Measurements from ENCODE around the gene NTSR1. TPM values are rescaled to one million over a fixed set of nuclear protein-coding genes. Genes with fewer than 3 reads are reported as not detected.

The NTSR1 gene
- total RNA-seq, 4 donors from 2014 or later = 0.04 to 0.13 TPM; not detected in 2

DNA sequence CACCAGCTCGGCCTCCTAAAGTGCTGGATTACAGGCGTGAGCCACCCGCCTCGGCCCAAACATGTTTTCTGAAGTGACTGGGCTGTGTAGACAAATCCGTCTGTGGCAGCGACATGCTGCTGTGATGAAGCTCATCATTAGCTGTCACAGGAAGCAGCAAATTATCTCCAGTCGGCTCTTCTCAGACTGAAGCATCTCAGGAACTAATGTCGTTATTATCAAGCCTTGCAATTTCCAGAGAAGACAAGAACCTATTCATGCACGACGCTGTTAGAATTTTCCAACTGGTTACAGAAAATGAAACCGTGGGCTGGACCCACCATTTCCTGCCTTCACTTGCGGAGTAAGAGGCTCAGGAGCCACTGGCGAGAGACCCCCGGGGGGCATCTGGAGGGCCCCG lies 17.1 kb upstream of the NTSR1 start:
- peaks cover 9 to 25% (median 18%) of the 10 kb centered on the region in 3 donors for H3K27me3 ChIP-seq
- DNase-seq (no peak), ATAC-seq (no peak)
- H3K9me3 ChIP-seq = no peaks in the 10 kb centered on the region
- no peak overlapping the region for H3K27ac ChIP-seq
- H3K4me3 ChIP-seq = no peak overlapping the region
- intact Hi-C loops (cut with DNase I; ENCODE audit: low total_unique reads) (no loop called here), in situ Hi-C loops (cut with MboI; ENCODE audit: low sequenced_read_pairs in 4 of 4) (no loop called here)
- TF ChIP-seq, protein P1, sequence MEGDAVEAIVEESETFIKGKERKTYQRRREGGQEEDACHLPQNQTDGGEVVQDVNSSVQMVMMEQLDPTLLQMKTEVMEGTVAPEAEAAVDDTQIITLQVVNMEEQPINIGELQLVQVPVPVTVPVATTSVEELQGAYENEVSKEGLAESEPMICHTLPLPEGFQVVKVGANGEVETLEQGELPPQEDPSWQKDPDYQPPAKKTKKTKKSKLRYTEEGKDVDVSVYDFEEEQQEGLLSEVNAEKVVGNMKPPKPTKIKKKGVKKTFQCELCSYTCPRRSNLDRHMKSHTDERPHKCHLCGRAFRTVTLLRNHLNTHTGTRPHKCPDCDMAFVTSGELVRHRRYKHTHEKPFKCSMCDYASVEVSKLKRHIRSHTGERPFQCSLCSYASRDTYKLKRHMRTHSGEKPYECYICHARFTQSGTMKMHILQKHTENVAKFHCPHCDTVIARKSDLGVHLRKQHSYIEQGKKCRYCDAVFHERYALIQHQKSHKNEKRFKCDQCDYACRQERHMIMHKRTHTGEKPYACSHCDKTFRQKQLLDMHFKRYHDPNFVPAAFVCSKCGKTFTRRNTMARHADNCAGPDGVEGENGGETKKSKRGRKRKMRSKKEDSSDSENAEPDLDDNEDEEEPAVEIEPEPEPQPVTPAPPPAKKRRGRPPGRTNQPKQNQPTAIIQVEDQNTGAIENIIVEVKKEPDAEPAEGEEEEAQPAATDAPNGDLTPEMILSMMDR (IDR thresholded peaks at IDR 0.05 in 4 of 5, conservative IDR thresholded peaks at IDR 0.05 in 1 of 5) = no peak
- no peak for TF ChIP-seq POLR2A (IDR thresholded peaks at IDR 0.05)
- no peaks in the 10 kb centered on the region for H3K36me3 ChIP-seq
- H3K4me1 ChIP-seq = no peaks in the 10 kb centered on the region

DNA sequence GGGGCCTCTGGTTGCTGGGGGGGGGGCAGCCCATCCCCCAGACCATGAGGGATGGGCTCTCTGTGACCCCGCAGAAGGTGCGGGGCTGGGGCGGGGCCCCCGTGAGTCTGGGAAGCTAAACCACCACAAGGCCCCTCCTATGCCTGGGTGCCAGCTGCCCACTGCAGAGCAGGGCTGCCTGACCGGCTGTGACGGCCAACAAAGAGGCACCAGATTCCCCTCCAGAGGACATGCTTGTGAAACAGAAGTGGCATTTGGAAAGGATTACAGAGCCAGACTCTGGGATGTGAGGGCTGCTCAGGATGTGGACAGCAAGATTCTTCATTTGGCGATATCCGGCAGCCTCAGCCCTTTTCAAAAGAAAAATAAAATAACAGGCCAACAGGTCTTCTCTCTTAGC lies 16.5 kb upstream of the NTSR1 start:
- H3K36me3 ChIP-seq = no peaks in the 10 kb centered on the region
- H3K27me3 ChIP-seq = peaks cover 9 to 25% (median 18%) of the 10 kb centered on the region in 3 donors
- no peak overlapping the region for H3K4me3 ChIP-seq
- H3K4me1 ChIP-seq = no peaks in the 10 kb centered on the region
- H3K27ac ChIP-seq = no peak overlapping the region
- intact Hi-C loops (cut with DNase I; ENCODE audit: low total_unique reads) (no loop called here), in situ Hi-C loops (cut with MboI; ENCODE audit: low sequenced_read_pairs in 4 of 4) (no loop called here)
- no peaks in the 10 kb centered on the region for H3K9me3 ChIP-seq
- TF ChIP-seq, protein P1 (IDR thresholded peaks at IDR 0.05 in 4 of 5, conservative IDR thresholded peaks at IDR 0.05 in 1 of 5) = no peak
- no peak for TF ChIP-seq POLR2A (IDR thresholded peaks at IDR 0.05)
- ATAC-seq (no peak), DNase-seq (no peak)

DNA sequence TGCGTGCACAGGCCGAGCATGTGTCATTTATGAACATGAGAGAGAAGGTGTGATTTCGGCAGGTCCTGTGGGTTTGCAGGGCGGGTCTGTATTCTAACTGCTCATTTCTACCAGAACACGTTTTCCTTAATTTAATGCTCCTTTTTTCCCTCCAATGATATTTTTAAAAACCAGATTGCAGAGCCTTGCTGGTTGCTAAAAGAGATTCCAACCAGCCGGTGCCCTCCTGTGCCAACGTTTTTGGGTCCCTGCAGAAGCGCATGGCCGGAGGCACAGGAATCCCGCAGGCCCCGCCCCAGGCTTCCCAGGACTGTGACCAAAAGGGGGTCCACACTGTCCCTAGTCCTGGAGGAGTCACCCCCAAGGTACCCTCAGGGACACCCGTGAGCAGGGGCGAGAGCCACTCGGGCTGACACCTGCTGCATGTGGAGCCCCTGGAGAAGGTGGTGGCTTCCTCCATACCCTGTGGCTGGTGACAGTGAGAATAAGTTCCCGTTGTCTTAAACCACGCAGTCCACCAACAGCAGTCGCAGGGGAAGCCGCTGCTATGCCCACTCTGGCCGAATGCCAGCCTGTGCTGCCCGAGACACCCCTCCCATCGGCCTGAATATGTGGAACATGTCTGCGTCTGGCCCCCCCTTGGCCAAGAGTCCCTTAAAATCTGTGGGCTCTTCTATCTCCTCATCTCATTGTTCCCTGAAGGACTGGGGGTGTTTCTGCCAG lies 15.7 kb upstream of the NTSR1 start:
- Histone ChIP-seq H3K4me3 (no peak overlapping the region), H3K9me3 (no peaks in the 10 kb centered on the region), H3K27ac (no peak overlapping the region), H3K4me1 (no peaks in the 10 kb centered on the region), H3K36me3 (no peaks in the 10 kb centered on the region), H3K27me3 (peaks cover 9 to 25% (median 18%) of the 10 kb centered on the region in 3 donors)
- ATAC-seq = no peak
- no peak for DNase-seq
- intact Hi-C loops (cut with DNase I; ENCODE audit: low total_unique reads) = no loop called here
- in situ Hi-C loops (cut with MboI; ENCODE audit: low sequenced_read_pairs in 4 of 4) = no loop called here
- no peak for TF ChIP-seq POLR2A (IDR thresholded peaks at IDR 0.05)
- TF ChIP-seq, protein P1 (IDR thresholded peaks at IDR 0.05 in 4 of 5, conservative IDR thresholded peaks at IDR 0.05 in 1 of 5) = no peak

DNA sequence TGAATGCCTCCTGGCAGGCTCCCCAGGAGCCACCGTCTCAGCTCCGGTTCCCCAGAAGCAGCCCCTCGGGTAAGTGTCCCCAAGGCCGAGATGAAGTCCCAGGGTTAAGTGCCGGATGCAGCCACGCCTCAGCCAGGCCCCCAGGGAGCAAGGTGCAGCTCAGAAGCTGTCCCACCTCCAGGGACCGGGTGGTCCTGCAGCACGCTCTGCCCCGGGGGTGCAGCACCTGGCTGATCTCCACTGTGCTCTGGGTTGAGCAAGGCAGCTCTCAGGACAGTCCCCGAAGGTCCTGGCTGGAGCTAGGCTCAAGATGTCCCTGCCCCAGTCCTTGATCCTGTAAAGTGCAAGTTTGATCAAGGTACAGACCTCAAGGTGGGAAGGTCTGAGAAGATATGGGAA lies 15.1 kb upstream of the NTSR1 start:
- Histone ChIP-seq H3K27me3 (peaks cover 9 to 25% (median 18%) of the 10 kb centered on the region in 3 donors), H3K36me3 (no peaks in the 10 kb centered on the region), H3K4me3 (no peak overlapping the region), H3K4me1 (no peaks in the 10 kb centered on the region), H3K9me3 (no peaks in the 10 kb centered on the region), H3K27ac (no peak overlapping the region)
- no peak for TF ChIP-seq POLR2A (IDR thresholded peaks at IDR 0.05)
- TF ChIP-seq, protein P1 (IDR thresholded peaks at IDR 0.05 in 4 of 5, conservative IDR thresholded peaks at IDR 0.05 in 1 of 5) = no peak
- ATAC-seq = no peak
- no peak for DNase-seq
- intact Hi-C loops (cut with DNase I; ENCODE audit: low total_unique reads) = no loop called here
- in situ Hi-C loops (cut with MboI; ENCODE audit: low sequenced_read_pairs in 4 of 4) = no loop called here
